Measurements from ENCODE around the gene ERCC2.
A peak's percentile ranks its signal among the peaks of the same experiment; 100 is the strongest.

ERCC2 gene

GRCh38 chr19:45400192-45400591 lies 29.8 kb upstream of the ERCC2 start:
- DNase-seq = peak; percentile 7

GRCh38 chr19:45395821-45396617 lies 25.6 kb upstream of the ERCC2 start:
- no peak for DNase-seq

- no peak for DNase-seq
Measured at GRCh38 chr19:45391871-45392665, 21.7 kb upstream of the ERCC2 start.

GRCh38 chr19:45391346-45391745 lies 21.0 kb upstream of the ERCC2 start:
- no peak for DNase-seq

- DNase-seq = no peak
Measured at GRCh38 chr19:45385392-45386221, 15.2 kb upstream of the ERCC2 start.

- DNase-seq = no peak
Measured at GRCh38 chr19:45382426-45382825, 12.1 kb upstream of the ERCC2 start.

GRCh38 chr19:45380107-45380506 lies 9.7 kb upstream of the ERCC2 start:
- DNase-seq = no peak

GRCh38 chr19:45376045-45376724 lies 5.8 kb upstream of the ERCC2 start:
- no peak for DNase-seq

GRCh38 chr19:45368737-45369340 lies 1.5 kb downstream of the ERCC2 start:
- no peak for DNase-seq

- DNase-seq = no peak
Measured at GRCh38 chr19:45368127-45368526, 2.2 kb downstream of the ERCC2 start.

GRCh38 chr19:45364696-45365095 lies 5.7 kb downstream of the ERCC2 start:
- no peak for DNase-seq

- DNase-seq = no peak
Measured at GRCh38 chr19:45363861-45364459, 6.4 kb downstream of the ERCC2 start.

GRCh38 chr19:45362291-45362690 lies 8.1 kb downstream of the ERCC2 start:
- DNase-seq = no peak

GRCh38 chr19:45361608-45362007 lies 8.8 kb downstream of the ERCC2 start:
- no peak for DNase-seq

GRCh38 chr19:45358213-45358792 lies 12.1 kb downstream of the ERCC2 start:
- DNase-seq = no peak

GRCh38 chr19:45357445-45357783 lies 13.0 kb downstream of the ERCC2 start:
- DNase-seq = no peak

- no peak for DNase-seq
Measured at GRCh38 chr19:45356760-45357444, 13.5 kb downstream of the ERCC2 start.

GRCh38 chr19:45355910-45356309 lies 14.5 kb downstream of the ERCC2 start:
- no peak for DNase-seq

- no peak for DNase-seq
Measured at GRCh38 chr19:45355402-45355801, 15.0 kb downstream of the ERCC2 start.

GRCh38 chr19:45354241-45354842 lies 16.0 kb downstream of the ERCC2 start:
- DNase-seq = no peak
